WERI-Rb-1 (cell line): ENCODE results near the gene PRKAR1A.

Experiments
- DNase-seq: peaks from one replicate; pipeline ENCODE4 v3.0.0-alpha.2; 2020
- H3K27ac ChIP-seq: fragments of 250-450 bp; sonication (Bioruptor Pico); 2 replicates; pipeline ENCODE4 v1.5.1; 2020; ENCODE audit warnings: mild to moderate bottlenecking, moderate library complexity
- H3K27me3 ChIP-seq: fragments of 250-450 bp; sonication (Bioruptor Pico); 2 replicates; pipeline ENCODE4 v1.5.1; 2021; ENCODE audit warnings: mild to moderate bottlenecking, low read depth, moderate library complexity; ENCODE audit not compliant: insufficient read depth, severe bottlenecking
- H3K36me3 ChIP-seq: fragments of 250-450 bp; sonication (Bioruptor Pico); 2 replicates; pipeline ENCODE4 v1.5.1; 2020; ENCODE audit warnings: mild to moderate bottlenecking, moderate library complexity
- H3K4me3 ChIP-seq: 2 replicates; pipeline ENCODE4 v1.5.1; 2011; ENCODE audit warnings: low read depth, mild to moderate bottlenecking, control low read depth, low read length
- H3K9me3 ChIP-seq: fragments of 250-450 bp; sonication (Bioruptor Pico); 2 replicates; pipeline ENCODE4 v1.5.1; 2021; ENCODE audit warnings: mild to moderate bottlenecking, moderate library complexity; ENCODE audit not compliant: severe bottlenecking
- TF ChIP-seq, protein P1 (sequence below): IDR thresholded peaks from 2 replicates; pipeline ENCODE4 v1.5.1; 2011; ENCODE audit warnings: low read depth, mild to moderate bottlenecking, control low read depth, inconsistent platforms, low read length

The PRKAR1A gene

DNA sequence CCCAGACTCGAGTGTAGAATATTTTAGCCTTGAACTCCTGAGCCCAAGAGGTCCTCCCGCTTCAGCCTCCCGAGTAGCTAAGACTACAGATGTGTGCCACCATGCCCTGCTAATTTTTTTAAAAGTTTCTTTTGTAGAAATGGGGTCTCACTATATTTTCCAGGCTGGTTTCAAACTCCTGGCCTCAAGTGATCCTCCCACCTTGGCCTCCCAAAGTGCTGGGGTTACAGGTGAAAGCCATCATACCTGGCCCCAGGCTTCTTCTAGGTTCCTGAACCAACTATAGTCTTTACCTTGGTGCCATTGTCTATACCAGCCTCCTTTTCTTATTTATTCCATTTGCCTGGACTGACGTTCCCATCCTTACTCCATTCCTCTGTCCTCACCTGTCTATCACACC, 17.1 kb upstream of the PRKAR1A start:
- no peak overlapping the region for H3K27ac ChIP-seq
- H3K4me3 ChIP-seq: no peak overlapping the region

DNA sequence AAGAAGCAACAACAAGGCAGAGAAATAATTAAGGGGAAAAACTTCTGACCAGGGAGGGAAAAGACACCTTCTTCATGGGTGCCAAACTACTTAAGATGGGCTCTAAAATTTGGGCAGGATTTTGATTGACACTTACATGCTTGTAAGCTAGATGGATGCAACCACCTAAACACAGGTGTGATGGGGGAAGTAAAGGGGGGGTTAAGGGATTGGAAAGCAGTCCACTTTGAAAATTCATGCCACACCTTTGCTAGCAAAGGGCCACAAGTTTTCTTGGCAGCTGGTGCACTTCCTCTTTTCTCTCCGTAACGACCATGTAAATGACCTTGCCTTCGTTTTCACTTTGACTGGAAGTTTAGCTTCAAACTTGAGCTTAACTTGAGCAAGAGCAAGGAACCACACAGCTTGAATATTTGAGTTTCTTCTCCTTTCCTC, 14.3 kb upstream of the PRKAR1A start:
- H3K9me3 ChIP-seq: peaks cover 4% of the 10 kb centered on the region
- H3K27me3 ChIP-seq: no peaks in the 10 kb centered on the region
- TF ChIP-seq, protein P1, sequence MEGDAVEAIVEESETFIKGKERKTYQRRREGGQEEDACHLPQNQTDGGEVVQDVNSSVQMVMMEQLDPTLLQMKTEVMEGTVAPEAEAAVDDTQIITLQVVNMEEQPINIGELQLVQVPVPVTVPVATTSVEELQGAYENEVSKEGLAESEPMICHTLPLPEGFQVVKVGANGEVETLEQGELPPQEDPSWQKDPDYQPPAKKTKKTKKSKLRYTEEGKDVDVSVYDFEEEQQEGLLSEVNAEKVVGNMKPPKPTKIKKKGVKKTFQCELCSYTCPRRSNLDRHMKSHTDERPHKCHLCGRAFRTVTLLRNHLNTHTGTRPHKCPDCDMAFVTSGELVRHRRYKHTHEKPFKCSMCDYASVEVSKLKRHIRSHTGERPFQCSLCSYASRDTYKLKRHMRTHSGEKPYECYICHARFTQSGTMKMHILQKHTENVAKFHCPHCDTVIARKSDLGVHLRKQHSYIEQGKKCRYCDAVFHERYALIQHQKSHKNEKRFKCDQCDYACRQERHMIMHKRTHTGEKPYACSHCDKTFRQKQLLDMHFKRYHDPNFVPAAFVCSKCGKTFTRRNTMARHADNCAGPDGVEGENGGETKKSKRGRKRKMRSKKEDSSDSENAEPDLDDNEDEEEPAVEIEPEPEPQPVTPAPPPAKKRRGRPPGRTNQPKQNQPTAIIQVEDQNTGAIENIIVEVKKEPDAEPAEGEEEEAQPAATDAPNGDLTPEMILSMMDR: no peak
- no peak for DNase-seq
- no peak overlapping the region for H3K27ac ChIP-seq
- H3K36me3 ChIP-seq: no peaks in the 10 kb centered on the region
- no peak overlapping the region for H3K4me3 ChIP-seq

More for the DNA sequence above, 17.1 kb upstream of the PRKAR1A start:
- H3K27me3 ChIP-seq: no peaks in the 10 kb centered on the region
- TF ChIP-seq, protein P1: no peak
- no peaks in the 10 kb centered on the region for H3K36me3 ChIP-seq
- H3K9me3 ChIP-seq: peaks cover 4% of the 10 kb centered on the region
- DNase-seq: no peak

DNA sequence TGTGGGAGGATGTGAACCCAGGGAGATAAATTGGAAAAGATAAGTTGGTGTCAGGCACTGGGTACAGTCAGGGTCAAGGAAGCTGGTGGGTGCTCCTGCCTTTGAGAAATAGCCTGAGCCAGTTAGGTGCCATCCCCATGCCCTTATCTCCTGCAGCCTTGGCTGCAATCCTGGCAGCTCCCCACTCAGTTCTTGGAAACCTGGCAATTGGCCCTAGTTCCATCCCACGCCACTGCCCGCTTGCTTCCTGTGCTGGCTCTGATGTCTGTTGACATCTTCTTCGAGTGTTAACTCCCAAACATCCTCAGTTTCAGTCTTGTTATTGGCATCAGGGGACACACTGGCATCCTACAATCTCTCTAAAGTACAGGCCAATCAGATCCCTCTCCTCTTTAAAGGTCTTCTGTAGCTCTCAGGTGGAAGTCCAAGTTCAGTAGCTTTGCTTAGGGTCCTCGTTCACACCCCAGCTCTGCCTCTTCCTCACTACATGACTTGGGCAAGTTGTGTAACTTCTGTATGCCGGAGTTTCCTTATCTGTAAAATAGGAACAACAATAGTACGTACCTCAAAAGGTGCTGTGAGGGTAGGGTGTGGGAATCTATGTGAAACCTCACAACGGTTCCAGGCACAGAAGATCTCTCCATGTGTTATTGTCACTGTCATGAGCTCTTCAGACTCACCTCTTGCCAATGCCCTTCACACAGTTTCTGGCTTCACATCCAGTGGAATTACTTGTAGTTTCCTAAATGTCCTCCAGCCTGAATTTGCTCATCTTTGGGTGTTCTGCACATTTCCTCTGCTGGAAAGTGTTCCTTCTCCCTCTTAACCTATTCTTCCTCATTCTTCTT, 13.5 kb upstream of the PRKAR1A start:
- Histone ChIP-seq H3K27ac (no peak overlapping the region), H3K27me3 (no peaks in the 10 kb centered on the region), H3K4me3 (no peak overlapping the region)

DNA sequence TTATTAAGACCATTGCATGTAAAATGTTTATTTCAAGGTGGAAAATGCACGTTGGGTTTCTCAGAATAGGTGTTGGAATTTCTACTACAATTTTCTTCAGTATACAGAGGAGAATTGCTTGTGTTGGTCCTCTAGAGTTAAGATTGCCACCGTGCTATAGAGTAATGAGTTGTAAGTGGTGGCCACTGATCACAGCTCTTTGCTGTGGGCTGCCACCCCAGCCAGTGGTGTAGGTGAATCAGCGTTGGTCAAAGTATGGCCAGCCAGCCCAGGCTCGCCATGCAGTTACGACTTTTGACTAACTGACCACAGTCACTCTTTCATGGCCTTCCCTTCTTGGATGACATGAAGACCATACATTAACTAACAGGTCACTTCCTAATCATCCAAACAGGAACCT, 12.6 kb upstream of the PRKAR1A start:
- no peak overlapping the region for H3K4me3 ChIP-seq
- DNase-seq: no peak
- H3K27me3 ChIP-seq: no peaks in the 10 kb centered on the region
- H3K36me3 ChIP-seq: no peaks in the 10 kb centered on the region
- H3K27ac ChIP-seq: no peak overlapping the region
- TF ChIP-seq, protein P1: no peak
- peaks cover 9% of the 10 kb centered on the region for H3K9me3 ChIP-seq

More for the DNA sequence above, 13.5 kb upstream of the PRKAR1A start:
- Histone ChIP-seq H3K9me3 (peaks cover 5% of the 10 kb centered on the region), H3K36me3 (no peaks in the 10 kb centered on the region)
- DNase-seq: no peak
- TF ChIP-seq, protein P1: no peak

DNA sequence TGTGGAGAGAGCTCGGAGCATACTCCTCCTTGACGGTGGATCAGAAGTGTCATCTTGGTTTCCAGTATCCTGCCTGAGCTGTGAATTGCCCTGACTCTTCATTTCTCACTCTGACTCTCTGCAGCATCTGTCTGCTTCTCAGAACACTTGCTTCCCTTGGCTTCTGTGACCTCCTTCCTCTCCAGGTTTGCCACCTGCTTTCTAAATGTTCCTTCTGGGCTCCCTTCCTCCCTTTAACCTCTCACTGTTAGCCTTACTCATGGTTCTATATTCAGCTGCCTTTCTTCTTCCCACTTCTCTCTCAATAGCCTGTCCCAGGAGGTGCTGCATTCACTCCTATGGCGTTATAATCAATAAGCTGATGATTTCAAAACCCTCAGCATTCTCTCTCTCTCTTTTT, 11.2 kb upstream of the PRKAR1A start:
- Histone ChIP-seq H3K4me3 (no peak overlapping the region), H3K27me3 (no peaks in the 10 kb centered on the region), H3K27ac (no peak overlapping the region), H3K9me3 (peaks cover 6% of the 10 kb centered on the region), H3K36me3 (no peaks in the 10 kb centered on the region)
- DNase-seq: no peak
- TF ChIP-seq, protein P1: no peak

DNA sequence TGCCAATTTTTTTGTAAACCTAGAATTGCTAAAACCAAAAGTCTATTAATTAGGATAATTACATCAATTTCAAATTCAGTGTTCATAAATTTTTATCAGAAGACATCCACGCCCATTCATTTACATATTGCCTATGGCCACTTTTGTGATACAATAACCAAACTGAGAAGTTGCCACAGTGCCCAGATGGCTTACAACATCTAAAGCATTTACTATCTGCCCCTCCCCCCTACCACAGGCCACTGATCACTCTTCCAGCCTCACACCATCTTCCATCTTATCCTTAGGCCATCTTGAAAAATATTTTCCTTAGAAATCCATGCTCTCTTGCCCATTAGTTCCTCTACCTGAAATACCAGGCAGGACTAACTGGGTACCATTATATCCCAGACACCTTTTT, 6.3 kb upstream of the PRKAR1A start:
- Histone ChIP-seq H3K27ac (no peak overlapping the region), H3K4me3 (no peak overlapping the region), H3K36me3 (no peaks in the 10 kb centered on the region), H3K27me3 (no peaks in the 10 kb centered on the region), H3K9me3 (peaks cover 6% of the 10 kb centered on the region)
- no peak for DNase-seq
- TF ChIP-seq, protein P1: no peak
